HepG2 (cell line): ENCODE data around the gene GRID1.

Source experiments
- CREB1 ChIP-seq, 2 experiments: fragments of 450-650 bp in 1 of 2; IDR thresholded peaks; 2 replicates each; pipeline ENCODE4 v1.6.1; 2016 to 2017; ENCODE audit warnings: control low read depth in 1 of 2, mild to moderate bottlenecking in 1 of 2, missing compliant biosample characterization in 1 of 2, missing genetic modification characterization in 1 of 2
- CTCF ChIP-seq: sonication (generic); formaldehyde crosslinking; IDR thresholded peaks from 2 replicates; pipeline ENCODE4 v1.5.0; 2020; ENCODE audit warnings: mild to moderate bottlenecking, missing genetic modification reagents, moderate library complexity
- DRAP1 ChIP-seq: IDR thresholded peaks from 2 replicates; pipeline ENCODE4 v1.6.1; 2016; ENCODE audit warnings: missing genetic modification reagents, missing compliant biosample characterization
- MEIS2 ChIP-seq: sonication (generic); formaldehyde crosslinking; IDR thresholded peaks from 2 replicates; pipeline ENCODE4 v1.9.0; 2021; ENCODE audit warnings: mild to moderate bottlenecking, missing genetic modification reagents
- MLXIP ChIP-seq: sonication (generic); formaldehyde crosslinking; IDR thresholded peaks from 2 replicates; pipeline ENCODE4 v1.9.0; 2021; ENCODE audit warnings: missing genetic modification reagents, borderline replicate concordance
- RELA ChIP-seq: sonication (generic); formaldehyde crosslinking; IDR thresholded peaks from 2 replicates; pipeline ENCODE4 v1.4.0; 2020; ENCODE audit warnings: missing genetic modification reagents
- TP53 ChIP-seq: sonication (generic); formaldehyde crosslinking; conservative IDR thresholded peaks from 2 replicates; pipeline ENCODE4 v1.4.0; 2020; ENCODE audit warnings: missing genetic modification reagents
- USF2 ChIP-seq, 2 experiments: sonication (generic) in 1 of 2; formaldehyde crosslinking in 1 of 2; IDR thresholded peaks; 2 replicates each; pipeline versions ENCODE4 v1.5.1 to v1.6.1; 2011 to 2020; ENCODE audit warnings: borderline replicate concordance in 1 of 2, low read depth in 1 of 2, low read length in 1 of 2, mild to moderate bottlenecking in 1 of 2, missing genetic modification reagents in 1 of 2, moderate library complexity in 1 of 2

GRCh38 chr10:86106616-86107015 is 260.0 kb downstream of the GRID1 start:
- TF ChIP-seq RELA (CRISPR knock-in tag) (no peak), MEIS2 (no peak), MLXIP (CRISPR knock-in tag) (no peak), CREB1 (IDR thresholded peaks at IDR 0.05) (no peak), CREB1 (CRISPR knock-in tag; IDR thresholded peaks at IDR 0.05) (no peak), TP53 (CRISPR knock-in tag) (no peak), DRAP1 (no peak), USF2 (IDR thresholded peaks at IDR 0.05; ENCODE audit: low read depth, low read length) (no peak), USF2 (CRISPR knock-in tag; IDR thresholded peaks at IDR 0.05; ENCODE audit: borderline replicate concordance) (no peak), CTCF (CRISPR knock-in tag) (no peak)
